Activated naive CD4-positive, alpha-beta T cell treated with anti-CD3 and anti-CD28 coated beads, Interleukin-2, amount 50 U/mL, for 24 hours (primary cell): Measurements from ENCODE around the gene LENG9.
A peak's percentile ranks its signal among the peaks of the same experiment; 100 is the strongest.

Experiments
- H3K27ac Mint-ChIP-seq: one replicate; pipeline ENCODE4 v1.8.0; 2021; ENCODE audit warnings: mild to moderate bottlenecking, mixed read lengths
- H3K27me3 Mint-ChIP-seq: one replicate; pipeline ENCODE4 v1.8.0; 2021; ENCODE audit warnings: mixed read lengths
- H3K36me3 Mint-ChIP-seq: one replicate; pipeline ENCODE4 v1.8.0; 2021; ENCODE audit warnings: mixed read lengths
- H3K4me1 Mint-ChIP-seq: one replicate; pipeline ENCODE4 v1.8.0; 2021; ENCODE audit warnings: mixed read lengths
- H3K4me3 Mint-ChIP-seq: one replicate; pipeline ENCODE4 v1.8.0; 2021; ENCODE audit warnings: mild to moderate bottlenecking, mixed read lengths
- H3K9me3 Mint-ChIP-seq: one replicate; pipeline ENCODE4 v1.8.0; 2021; ENCODE audit warnings: mixed read lengths

Gene LENG9

GRCh38 chr19:54439174-54439851 lies 24.3 kb downstream of the LENG9 start:
- H3K4me1 Mint-ChIP-seq: peaks cover 31% of the 10 kb centered on the region
- H3K9me3 Mint-ChIP-seq: no peaks in the 10 kb centered on the region
- peaks cover 5% of the 10 kb centered on the region for H3K36me3 Mint-ChIP-seq
- H3K27me3 Mint-ChIP-seq: no peaks in the 10 kb centered on the region
- no peak overlapping the region for H3K4me3 Mint-ChIP-seq
- H3K27ac Mint-ChIP-seq: no peak overlapping the region

- Mint-ChIP-seq H3K27ac (peak overlapping the region; percentile 46), H3K36me3 (no peaks in the 10 kb centered on the region), H3K27me3 (no peaks in the 10 kb centered on the region), H3K4me3 (no peak overlapping the region), H3K9me3 (no peaks in the 10 kb centered on the region), H3K4me1 (peaks cover 33% of the 10 kb centered on the region)
These were observed 26.8 kb downstream of the LENG9 start for GRCh38 chr19:54436628-54437252.

- no peaks in the 10 kb centered on the region for H3K36me3 Mint-ChIP-seq
- no peaks in the 10 kb centered on the region for H3K27me3 Mint-ChIP-seq
- H3K9me3 Mint-ChIP-seq: no peaks in the 10 kb centered on the region
- H3K4me3 Mint-ChIP-seq: no peak overlapping the region
- H3K27ac Mint-ChIP-seq: no peak overlapping the region
- peaks cover 37% of the 10 kb centered on the region for H3K4me1 Mint-ChIP-seq
These were observed 27.5 kb downstream of the LENG9 start for GRCh38 chr19:54436031-54436523.

GRCh38 chr19:54435551-54436016 lies 28.0 kb downstream of the LENG9 start:
- no peaks in the 10 kb centered on the region for H3K9me3 Mint-ChIP-seq
- no peak overlapping the region for H3K4me3 Mint-ChIP-seq
- H3K27ac Mint-ChIP-seq: no peak overlapping the region
- no peaks in the 10 kb centered on the region for H3K27me3 Mint-ChIP-seq
- H3K36me3 Mint-ChIP-seq: no peaks in the 10 kb centered on the region
- H3K4me1 Mint-ChIP-seq: peaks cover 39% of the 10 kb centered on the region

- H3K9me3 Mint-ChIP-seq: no peaks in the 10 kb centered on the region
- no peak overlapping the region for H3K27ac Mint-ChIP-seq
- H3K4me1 Mint-ChIP-seq: peaks cover 39% of the 10 kb centered on the region
- H3K4me3 Mint-ChIP-seq: no peak overlapping the region
- H3K36me3 Mint-ChIP-seq: no peaks in the 10 kb centered on the region
- no peaks in the 10 kb centered on the region for H3K27me3 Mint-ChIP-seq
These were observed 28.7 kb downstream of the LENG9 start for GRCh38 chr19:54434873-54435214.

GRCh38 chr19:54434112-54434872 lies 29.3 kb downstream of the LENG9 start:
- no peaks in the 10 kb centered on the region for H3K36me3 Mint-ChIP-seq
- H3K27me3 Mint-ChIP-seq: no peaks in the 10 kb centered on the region
- no peaks in the 10 kb centered on the region for H3K9me3 Mint-ChIP-seq
- no peak overlapping the region for H3K4me3 Mint-ChIP-seq
- H3K4me1 Mint-ChIP-seq: peaks cover 36% of the 10 kb centered on the region
- peak overlapping the region; percentile 46 for H3K27ac Mint-ChIP-seq

GRCh38 chr19:54433697-54434096 lies 29.9 kb downstream of the LENG9 start:
- Mint-ChIP-seq H3K9me3 (no peaks in the 10 kb centered on the region), H3K27ac (peak overlapping the region; percentile 46), H3K36me3 (no peaks in the 10 kb centered on the region), H3K4me3 (no peak overlapping the region), H3K4me1 (peaks cover 32% of the 10 kb centered on the region), H3K27me3 (no peaks in the 10 kb centered on the region)

- Mint-ChIP-seq H3K4me1 (peaks cover 24% of the 10 kb centered on the region), H3K27me3 (peaks cover 2% of the 10 kb centered on the region), H3K9me3 (no peaks in the 10 kb centered on the region), H3K36me3 (no peaks in the 10 kb centered on the region), H3K4me3 (no peak overlapping the region), H3K27ac (no peak overlapping the region)
These were observed 31.3 kb downstream of the LENG9 start for GRCh38 chr19:54432144-54432738.

GRCh38 chr19:54431255-54431838 lies 32.2 kb downstream of the LENG9 start:
- peaks cover 20% of the 10 kb centered on the region for H3K4me1 Mint-ChIP-seq

GRCh38 chr19:54430306-54431254 lies 33.0 kb downstream of the LENG9 start:
- H3K4me3 Mint-ChIP-seq: peak overlapping the region; percentile 36
- H3K36me3 Mint-ChIP-seq: no peaks in the 10 kb centered on the region
- H3K4me1 Mint-ChIP-seq: peaks cover 20% of the 10 kb centered on the region
- peaks cover 11% of the 10 kb centered on the region for H3K27me3 Mint-ChIP-seq
- H3K9me3 Mint-ChIP-seq: no peaks in the 10 kb centered on the region
- H3K27ac Mint-ChIP-seq: no peak overlapping the region

More at GRCh38 chr19:54431255-54431838, 32.2 kb downstream of the LENG9 start:
- Mint-ChIP-seq H3K4me3 (no peak overlapping the region), H3K36me3 (no peaks in the 10 kb centered on the region), H3K27ac (no peak overlapping the region), H3K27me3 (peaks cover 5% of the 10 kb centered on the region), H3K9me3 (no peaks in the 10 kb centered on the region)

GRCh38 chr19:54429545-54430227 lies 33.9 kb downstream of the LENG9 start:
- Mint-ChIP-seq H3K4me3 (no peak overlapping the region), H3K4me1 (peaks cover 15% of the 10 kb centered on the region), H3K9me3 (no peaks in the 10 kb centered on the region), H3K27ac (no peak overlapping the region), H3K27me3 (peaks cover 13% of the 10 kb centered on the region), H3K36me3 (no peaks in the 10 kb centered on the region)

- H3K27ac Mint-ChIP-seq: no peak overlapping the region
- peaks cover 13% of the 10 kb centered on the region for H3K27me3 Mint-ChIP-seq
- no peak overlapping the region for H3K4me3 Mint-ChIP-seq
- peaks cover 10% of the 10 kb centered on the region for H3K4me1 Mint-ChIP-seq
- no peaks in the 10 kb centered on the region for H3K9me3 Mint-ChIP-seq
- H3K36me3 Mint-ChIP-seq: no peaks in the 10 kb centered on the region
These were observed 34.4 kb downstream of the LENG9 start for GRCh38 chr19:54429176-54429495.

GRCh38 chr19:54428323-54429175 lies 35.0 kb downstream of the LENG9 start:
- Mint-ChIP-seq H3K4me3 (no peak overlapping the region), H3K27ac (no peak overlapping the region), H3K9me3 (no peaks in the 10 kb centered on the region), H3K36me3 (no peaks in the 10 kb centered on the region), H3K4me1 (peaks cover 6% of the 10 kb centered on the region), H3K27me3 (peaks cover 15% of the 10 kb centered on the region)
